GM06990 (cell line): Measurements from ENCODE around the gene ARHGAP8.

Experiments used
- DNase-seq: peaks from one replicate; pipeline ENCODE4 v3.0.0-alpha.2; 2011; ENCODE audit not compliant: insufficient read length; ENCODE audit errors: extremely low read depth
- H3K27me3 ChIP-seq: replicated peaks from 2 replicates; pipeline ENCODE4 v1.6.0; 2011; ENCODE audit warnings: low read length; ENCODE audit not compliant: control insufficient read depth, insufficient read depth
- H3K36me3 ChIP-seq: 2 replicates; pipeline ENCODE4 v1.5.1; 2011; ENCODE audit warnings: low read length; ENCODE audit not compliant: control insufficient read depth, insufficient read depth
- H3K4me3 ChIP-seq: replicated peaks from 2 replicates; pipeline ENCODE4 v1.5.1; 2011; ENCODE audit warnings: low read depth, mild to moderate bottlenecking, control low read depth, low read length
- TF ChIP-seq, protein P1 (sequence below): IDR thresholded peaks from 2 replicates; pipeline ENCODE4 v1.5.1; 2011; ENCODE audit warnings: low read length, control low read depth, mild to moderate bottlenecking, inconsistent platforms; ENCODE audit not compliant: insufficient read depth, poor library complexity, severe bottlenecking

Gene ARHGAP8

DNA sequence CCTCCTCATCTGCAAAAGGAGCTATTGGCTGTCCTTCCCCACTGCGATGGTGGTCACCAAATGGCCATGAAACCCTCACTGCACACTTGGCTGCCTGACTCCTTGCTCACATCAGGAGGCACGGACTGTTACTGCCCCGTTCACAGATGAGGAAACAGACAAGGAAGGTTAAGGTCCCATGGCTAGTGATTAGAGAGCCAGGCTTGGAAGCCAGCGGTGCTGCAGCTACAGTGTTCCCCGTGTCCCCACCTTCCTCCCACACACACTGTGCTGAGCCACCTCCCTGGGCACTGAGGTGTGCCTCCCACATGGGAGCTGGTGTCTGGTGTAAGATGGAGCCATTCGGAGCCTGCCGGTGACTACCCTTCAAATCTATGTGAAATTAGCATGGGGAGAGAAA, 2.6 kb downstream of the ARHGAP8 start:
- Histone ChIP-seq H3K4me3 (no peak overlapping the region), H3K27me3 (peaks cover 2% of the 10 kb centered on the region), H3K36me3 (no peaks in the 10 kb centered on the region)
- DNase-seq, result no peak
- TF ChIP-seq, protein P1, sequence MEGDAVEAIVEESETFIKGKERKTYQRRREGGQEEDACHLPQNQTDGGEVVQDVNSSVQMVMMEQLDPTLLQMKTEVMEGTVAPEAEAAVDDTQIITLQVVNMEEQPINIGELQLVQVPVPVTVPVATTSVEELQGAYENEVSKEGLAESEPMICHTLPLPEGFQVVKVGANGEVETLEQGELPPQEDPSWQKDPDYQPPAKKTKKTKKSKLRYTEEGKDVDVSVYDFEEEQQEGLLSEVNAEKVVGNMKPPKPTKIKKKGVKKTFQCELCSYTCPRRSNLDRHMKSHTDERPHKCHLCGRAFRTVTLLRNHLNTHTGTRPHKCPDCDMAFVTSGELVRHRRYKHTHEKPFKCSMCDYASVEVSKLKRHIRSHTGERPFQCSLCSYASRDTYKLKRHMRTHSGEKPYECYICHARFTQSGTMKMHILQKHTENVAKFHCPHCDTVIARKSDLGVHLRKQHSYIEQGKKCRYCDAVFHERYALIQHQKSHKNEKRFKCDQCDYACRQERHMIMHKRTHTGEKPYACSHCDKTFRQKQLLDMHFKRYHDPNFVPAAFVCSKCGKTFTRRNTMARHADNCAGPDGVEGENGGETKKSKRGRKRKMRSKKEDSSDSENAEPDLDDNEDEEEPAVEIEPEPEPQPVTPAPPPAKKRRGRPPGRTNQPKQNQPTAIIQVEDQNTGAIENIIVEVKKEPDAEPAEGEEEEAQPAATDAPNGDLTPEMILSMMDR, result no peak

DNA sequence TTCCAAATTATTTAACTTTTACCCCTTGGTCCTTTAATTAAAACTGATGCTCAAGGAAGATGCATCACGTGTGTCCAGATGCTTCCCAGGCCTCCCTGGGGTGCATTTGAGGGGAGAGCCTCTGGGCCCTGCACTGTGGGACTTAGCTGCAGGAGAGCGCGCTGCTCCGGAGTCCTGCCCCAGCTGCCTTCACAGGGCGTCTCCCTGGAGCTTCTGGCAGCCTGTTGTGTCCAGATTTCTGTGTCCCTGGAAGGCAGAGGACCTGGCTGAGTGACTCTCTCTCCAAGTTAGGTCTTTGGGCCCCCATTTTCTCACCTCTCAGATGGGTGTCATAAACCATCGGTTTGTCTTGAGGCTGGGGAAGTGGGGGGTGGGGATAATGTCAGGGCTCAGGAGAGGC, 3.0 kb downstream of the ARHGAP8 start:
- no peak for DNase-seq
- Histone ChIP-seq H3K27me3 (peaks cover 2% of the 10 kb centered on the region), H3K36me3 (no peaks in the 10 kb centered on the region), H3K4me3 (no peak overlapping the region)
- TF ChIP-seq, protein P1, result no peak

DNA sequence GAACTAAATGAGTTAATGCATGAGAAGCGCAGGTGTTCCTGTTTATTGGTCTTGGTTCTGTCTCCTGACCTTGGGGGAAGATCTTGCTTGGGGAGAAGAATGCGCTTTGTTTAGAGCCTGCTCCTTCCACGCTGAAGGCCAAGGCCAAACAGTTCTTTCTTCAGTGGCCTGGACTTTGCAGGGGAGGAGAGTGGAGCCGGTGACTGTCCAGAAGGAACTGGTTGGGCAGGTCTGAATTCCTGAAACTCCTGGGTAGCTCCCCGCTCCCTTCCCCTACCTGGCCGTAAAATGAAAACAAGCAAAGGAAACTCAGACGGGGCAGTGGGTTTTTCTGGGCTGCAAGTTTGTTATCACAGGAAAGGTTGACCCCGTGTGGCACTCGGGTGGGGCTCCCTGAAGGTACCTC, 3.6 kb downstream of the ARHGAP8 start:
- DNase-seq, result no peak
- H3K36me3 ChIP-seq, result no peaks in the 10 kb centered on the region
- TF ChIP-seq, protein P1, result no peak
- H3K4me3 ChIP-seq, result no peak overlapping the region
- peaks cover 2% of the 10 kb centered on the region for H3K27me3 ChIP-seq

DNA sequence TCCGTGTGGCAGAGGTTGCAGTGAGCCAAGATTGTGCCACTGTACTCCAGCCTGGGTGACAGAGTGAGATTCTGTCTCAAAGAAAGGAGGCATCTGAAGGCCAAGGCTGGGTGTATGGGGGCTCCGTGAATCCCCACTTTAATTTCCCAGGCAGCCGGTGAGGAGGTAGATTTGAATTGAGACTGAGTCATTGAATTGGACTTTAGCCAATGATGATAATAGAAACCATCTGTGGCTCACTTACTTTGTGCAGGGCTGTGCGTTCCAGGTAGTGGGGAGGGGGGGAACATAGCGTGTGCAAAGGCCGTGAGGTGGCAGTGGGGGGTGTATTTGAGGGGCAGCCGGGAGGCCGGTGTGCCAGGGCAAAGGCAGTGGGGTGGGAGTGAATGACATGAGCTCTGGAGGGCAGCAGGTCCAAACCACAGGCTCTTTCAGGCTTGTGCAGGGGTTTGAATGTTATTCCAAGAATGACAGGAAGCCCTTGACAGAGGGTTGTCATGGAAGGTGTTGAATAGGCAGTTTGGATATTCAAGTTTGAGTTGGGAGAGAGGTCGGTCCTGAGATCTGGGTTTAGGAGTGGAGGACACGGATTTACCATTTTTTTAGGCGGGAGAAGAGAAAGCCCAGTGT, 6.1 kb downstream of the ARHGAP8 start:
- no peak for DNase-seq
- TF ChIP-seq, protein P1, result no peak
- H3K27me3 ChIP-seq, result peaks cover 2% of the 10 kb centered on the region
- H3K4me3 ChIP-seq, result no peak overlapping the region
- H3K36me3 ChIP-seq, result no peaks in the 10 kb centered on the region

DNA sequence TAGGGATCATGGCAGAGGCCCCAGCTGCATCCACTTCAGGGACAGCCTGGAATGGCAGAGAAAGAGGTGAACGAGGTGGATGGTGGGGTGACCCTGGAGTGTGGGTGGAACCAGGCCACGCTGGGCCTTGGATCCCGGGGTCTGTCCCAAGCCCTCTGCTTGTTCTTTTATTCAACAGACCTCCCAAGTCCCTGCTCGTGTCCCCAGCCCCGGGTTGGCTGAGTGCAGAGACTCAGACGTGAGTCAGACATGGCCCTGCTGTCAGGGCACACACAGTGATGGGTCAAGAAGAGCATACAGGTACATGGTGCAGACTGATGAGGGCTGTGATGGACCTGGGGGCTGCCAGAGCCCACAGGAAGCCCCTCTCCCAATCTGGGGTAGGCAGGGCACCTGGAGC, 6.6 kb downstream of the ARHGAP8 start:
- no peak overlapping the region for H3K4me3 ChIP-seq

More for the DNA sequence above, 6.6 kb downstream of the ARHGAP8 start:
- no peaks in the 10 kb centered on the region for H3K36me3 ChIP-seq
- DNase-seq, result no peak
- no peaks in the 10 kb centered on the region; the same call in 1 of the 2 replicates for H3K27me3 ChIP-seq
- TF ChIP-seq, protein P1, result no peak
